B cell (primary cell): ENCODE results near the gene KRTAP26-1. TPM values are rescaled to one million over a fixed set of nuclear protein-coding genes. Genes with fewer than 3 reads are reported as not detected.

Source experiments
- ATAC-seq: fragments of 200-7000 bp; cut with Tn5 transposase; one replicate; pipeline ENCODE4 v1.10.0; 2021; ENCODE audit warnings: low read depth, mild to moderate bottlenecking, moderate number of reproducible peaks, moderate library complexity
- CTCF ChIA-PET: fragments of 350-600 bp; sonication (Branson Sonifier 250); formaldehyde crosslinking; loops from one replicate; lab custom pipeline; 2021; ENCODE audit warnings: antibody characterized with exemption, inconsistent platforms; lab: Charles Lee
- POLR2A ChIA-PET: fragments of 350-600 bp; sonication (Branson Sonifier 250); formaldehyde crosslinking; loops from one replicate; lab custom pipeline; 2021; ENCODE audit warnings: antibody characterized with exemption; lab: Charles Lee
- DNase-seq: peaks from one replicate; pipeline ENCODE4 v3.0.0; 2013
- H2AFZ ChIP-seq: 2 replicates; pipeline ENCODE4 v1.6.1; 2012; ENCODE audit warnings: mild to moderate bottlenecking, low read depth, low read length; ENCODE audit not compliant: insufficient read depth, poor library complexity, severe bottlenecking
- H3K27ac ChIP-seq, 2 donors: 1 replicate in 1 of 2; 2 replicates in 1 of 2; pipeline ENCODE4 v1.5.1; 2012 to 2013; ENCODE audit warnings: low read length in 2 of 2, mild to moderate bottlenecking in 2 of 2, moderate library complexity in 1 of 2
- H3K27me3 ChIP-seq, 4 experiments: fragments of 200-600 bp in 1 of 4; sonication (generic) in 1 of 4; replicated peaks in 1 of 4; 1 replicate in 2 of 4; 2 replicates in 2 of 4; pipeline versions ENCODE4 v1.6.1 to v1.7.0; 2013 to 2016; ENCODE audit warnings: low read length in 3 of 4, mild to moderate bottlenecking in 2 of 4, mixed read lengths in 1 of 4, moderate library complexity in 1 of 4; ENCODE audit not compliant: insufficient read depth in 4 of 4, control insufficient read depth in 3 of 4; ENCODE audit errors: control extremely low read depth in 1 of 4
- H3K36me3 ChIP-seq, 2 experiments: replicated peaks in 1 of 2; 1 replicate in 1 of 2; 2 replicates in 1 of 2; pipeline versions ENCODE4 v1.6.1 to v1.7.1; 2013; ENCODE audit warnings: low read length in 1 of 2; ENCODE audit not compliant: insufficient read depth in 2 of 2, control insufficient read depth in 1 of 2; ENCODE audit errors: control extremely low read depth in 1 of 2, extremely low read depth in 1 of 2
- H3K4me1 ChIP-seq, 2 donors: fragments of 200-600 bp in 1 of 2; sonication (generic) in 1 of 2; 1 replicate in 1 of 2; 2 replicates in 1 of 2; pipeline versions ENCODE4 v1.5.1 to v1.6.1; 2013 to 2017; ENCODE audit warnings: low read length in 2 of 2; ENCODE audit not compliant: control insufficient read depth in 2 of 2, insufficient read depth in 2 of 2
- H3K4me2 ChIP-seq: replicated peaks from 2 replicates; pipeline ENCODE3; 2012; ENCODE audit warnings: mild to moderate bottlenecking, low read depth, low read length; ENCODE audit not compliant: poor library complexity, severe bottlenecking
- H3K4me3 ChIP-seq, 5 experiments: fragments of 200-600 bp in 1 of 5; sonication (generic) in 1 of 5; 1 replicate in 3 of 5; 2 replicates in 2 of 5; pipeline versions ENCODE4 v1.5.1 to v1.7.0; 2011 to 2016; ENCODE audit warnings: low read length in 4 of 5, mild to moderate bottlenecking in 4 of 5, low read depth in 2 of 5, control low read depth in 1 of 5, moderate library complexity in 1 of 5; ENCODE audit not compliant: insufficient read depth in 1 of 5; ENCODE audit errors: control extremely low read depth in 1 of 5, extremely low read depth in 1 of 5
- H3K79me2 ChIP-seq: fragments of 200-600 bp; sonication (generic); one replicate; pipeline ENCODE4 v1.6.0; 2016; ENCODE audit warnings: low read length; ENCODE audit not compliant: control insufficient read depth, insufficient read depth
- H3K9ac ChIP-seq: fragments of 200-600 bp; sonication (generic); 2 replicates; pipeline ENCODE4 v1.6.1; 2017; ENCODE audit warnings: mild to moderate bottlenecking, low read length, moderate library complexity
- H3K9me3 ChIP-seq, 3 donors: one replicate each; pipeline versions ENCODE4 v1.6.1 to v1.7.1; 2013; ENCODE audit warnings: low read length in 2 of 3; ENCODE audit not compliant: control insufficient read depth in 2 of 3, insufficient read depth in 1 of 3; ENCODE audit errors: control extremely low read depth in 1 of 3
- H4K20me1 ChIP-seq: 2 replicates; pipeline ENCODE4 v1.6.0; 2012; ENCODE audit warnings: mild to moderate bottlenecking, low read length; ENCODE audit not compliant: insufficient read depth, control insufficient read depth, poor library complexity, severe bottlenecking
- H3K27ac Mint-ChIP-seq: one replicate; pipeline ENCODE4 v1.8.0; 2021; ENCODE audit warnings: mixed read lengths
- H3K27me3 Mint-ChIP-seq: one replicate; pipeline ENCODE4 v1.8.0; 2021; ENCODE audit warnings: mixed read lengths
- H3K4me1 Mint-ChIP-seq: one replicate; pipeline ENCODE4 v1.8.0; 2021; ENCODE audit warnings: mixed read lengths
- H3K4me3 Mint-ChIP-seq: one replicate; pipeline ENCODE4 v1.8.0; 2021; ENCODE audit warnings: mixed read lengths
- H3K9me3 Mint-ChIP-seq: one replicate; pipeline ENCODE4 v1.8.0; 2022; ENCODE audit warnings: mixed read lengths; ENCODE audit not compliant: insufficient read depth
- EZH2 ChIP-seq: IDR thresholded peaks from 2 replicates; pipeline ENCODE4 v1.6.1; 2012; ENCODE audit warnings: borderline replicate concordance, low read depth, mild to moderate bottlenecking, moderate library complexity, low read length; ENCODE audit not compliant: insufficient read depth, poor library complexity, severe bottlenecking
- WGBS: methylation state at CpG from one replicate; pipeline ENCODE4 v1.1.5; 2013; ENCODE audit warnings: missing lambda C conversion rate; ENCODE audit not compliant: insufficient coverage; 5-methylcytosine and 5-hydroxymethylcytosine counted together
- intact Hi-C: fragments of 100-400 bp; cut with micrococcal nuclease; formaldehyde crosslinking; loops from one replicate; pipeline ENCODE4 v1.10.0; 2022
- polyA plus RNA-seq: library from polyadenylated mRNA; depleted of rRNA; stranded (reverse); fragments of >200 nt; gene quantifications from 2 replicates; pipeline ENCODE4 v1.2.3, GENCODE V29; 2012
- total RNA-seq, 2 donors: library from RNA; stranded (reverse); fragments of 120-200 nt in 1 of 2; gene quantifications; 1 replicate in 1 of 2; 2 replicates in 1 of 2; pipeline versions ENCODE4 v1.2.3 to v1.2.4, GENCODE V29; 2013 to 2022
- TF ChIP-seq, protein P1 (sequence below): fragments of 200-600 bp; IDR thresholded peaks from one replicate; pipeline ENCODE4 v1.8.0; 2022; ENCODE audit warnings: antibody characterized with exemption, mild to moderate bottlenecking

KRTAP26-1 gene
- total and polyA plus RNA-seq, 2 donors (not counting 1 experiment from before 2014, with no cell fraction given): not detected

DNA sequence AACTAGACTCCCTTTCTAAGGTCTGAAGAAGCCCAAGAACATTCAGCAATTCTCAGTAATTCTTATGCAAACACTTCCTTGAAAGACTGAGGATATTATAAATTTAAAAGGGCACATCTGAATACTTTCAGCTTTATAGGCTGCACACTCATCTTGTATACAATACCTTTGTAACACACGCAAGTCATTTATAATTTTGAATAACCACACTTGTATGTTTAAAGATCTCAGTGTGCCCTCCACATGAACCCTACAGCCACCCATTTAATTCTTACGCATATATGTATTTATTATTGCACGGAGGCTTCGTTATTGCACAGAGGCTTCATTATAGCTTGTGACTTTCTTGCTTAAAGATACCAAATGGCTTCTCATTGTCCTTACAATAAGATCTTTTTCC lies 18.6 kb upstream of the KRTAP26-1 start:
- H3K4me3 Mint-ChIP-seq: no peak overlapping the region
- ChIA-PET CTCF (no interaction called here), POLR2A (no interaction called here)

DNA sequence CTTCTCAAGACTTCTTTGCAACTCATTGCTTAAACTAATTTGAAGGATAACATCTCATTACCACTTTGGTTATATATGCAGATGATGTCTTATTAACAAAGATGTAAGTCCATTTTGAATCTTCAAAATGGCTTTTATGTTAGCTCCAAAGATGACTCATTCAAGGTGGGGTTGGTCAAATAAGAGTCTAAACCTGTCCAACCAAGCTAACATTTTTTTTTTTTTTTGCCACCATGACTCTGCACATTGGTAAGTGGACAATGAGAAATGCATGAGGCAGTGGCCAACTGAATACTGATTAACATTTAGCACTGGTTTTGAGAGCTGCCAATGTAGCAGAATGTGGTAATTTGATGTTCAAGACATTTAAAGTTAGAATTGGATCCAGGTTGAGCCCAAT lies 17.7 kb upstream of the KRTAP26-1 start:
- H3K27me3 ChIP-seq: no peaks in the 10 kb centered on the region
- no peak overlapping the region for H3K4me3 ChIP-seq
- no peak overlapping the region for H3K9ac ChIP-seq
- no peaks in the 10 kb centered on the region for H3K4me1 ChIP-seq
- Mint-ChIP-seq H3K9me3 (no peaks in the 10 kb centered on the region), H3K4me3 (no peak overlapping the region), H3K27ac (no peak overlapping the region), H3K27me3 (no peaks in the 10 kb centered on the region), H3K4me1 (no peaks in the 10 kb centered on the region)
- intact Hi-C loops: no loop called here
- ChIA-PET POLR2A (no interaction called here), CTCF (no interaction called here)
- TF ChIP-seq EZH2: no peak
- TF ChIP-seq, protein P1, sequence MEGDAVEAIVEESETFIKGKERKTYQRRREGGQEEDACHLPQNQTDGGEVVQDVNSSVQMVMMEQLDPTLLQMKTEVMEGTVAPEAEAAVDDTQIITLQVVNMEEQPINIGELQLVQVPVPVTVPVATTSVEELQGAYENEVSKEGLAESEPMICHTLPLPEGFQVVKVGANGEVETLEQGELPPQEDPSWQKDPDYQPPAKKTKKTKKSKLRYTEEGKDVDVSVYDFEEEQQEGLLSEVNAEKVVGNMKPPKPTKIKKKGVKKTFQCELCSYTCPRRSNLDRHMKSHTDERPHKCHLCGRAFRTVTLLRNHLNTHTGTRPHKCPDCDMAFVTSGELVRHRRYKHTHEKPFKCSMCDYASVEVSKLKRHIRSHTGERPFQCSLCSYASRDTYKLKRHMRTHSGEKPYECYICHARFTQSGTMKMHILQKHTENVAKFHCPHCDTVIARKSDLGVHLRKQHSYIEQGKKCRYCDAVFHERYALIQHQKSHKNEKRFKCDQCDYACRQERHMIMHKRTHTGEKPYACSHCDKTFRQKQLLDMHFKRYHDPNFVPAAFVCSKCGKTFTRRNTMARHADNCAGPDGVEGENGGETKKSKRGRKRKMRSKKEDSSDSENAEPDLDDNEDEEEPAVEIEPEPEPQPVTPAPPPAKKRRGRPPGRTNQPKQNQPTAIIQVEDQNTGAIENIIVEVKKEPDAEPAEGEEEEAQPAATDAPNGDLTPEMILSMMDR: no peak
- no peak overlapping the region for H3K4me2 ChIP-seq
- no peak overlapping the region for H3K27ac ChIP-seq
- ATAC-seq (no peak), DNase-seq (no peak)
- no peaks in the 10 kb centered on the region for H3K36me3 ChIP-seq
- no peak overlapping the region for H2AFZ ChIP-seq
- no peaks in the 10 kb centered on the region for H3K9me3 ChIP-seq
- H3K79me2 ChIP-seq: no peaks in the 10 kb centered on the region
- no peaks in the 10 kb centered on the region for H4K20me1 ChIP-seq

More for the DNA sequence above, 18.6 kb upstream of the KRTAP26-1 start:
- Histone ChIP-seq H3K27me3 (no peaks in the 10 kb centered on the region), H2AFZ (no peak overlapping the region), H4K20me1 (no peaks in the 10 kb centered on the region), H3K79me2 (no peaks in the 10 kb centered on the region), H3K36me3 (no peaks in the 10 kb centered on the region), H3K4me2 (no peak overlapping the region), H3K9me3 (no peaks in the 10 kb centered on the region), H3K4me1 (no peaks in the 10 kb centered on the region), H3K4me3 (no peak overlapping the region), H3K27ac (no peak overlapping the region), H3K9ac (no peak overlapping the region)
- no peak for DNase-seq
- Mint-ChIP-seq H3K4me1 (no peaks in the 10 kb centered on the region), H3K27me3 (no peaks in the 10 kb centered on the region), H3K9me3 (no peaks in the 10 kb centered on the region), H3K27ac (no peak overlapping the region)
- ATAC-seq: no peak
- intact Hi-C loops: no loop called here
- 82% methylated on average over 3 of the region's 4 CpGs for WGBS
- TF ChIP-seq, protein P1: no peak
- no peak for TF ChIP-seq EZH2
